ENCODE results near the gene RPL32. TPM values are rescaled to one million over a fixed set of nuclear protein-coding genes. Genes with fewer than 3 reads are reported as not detected.

The RPL32 gene
- total RNA-seq, 1 donor from 2014 or later = 1,479 TPM

GRCh38 chr3:12833222-12834161, 7.9 kb downstream of the RPL32 start:
- Histone ChIP-seq H3K27ac (ENCODE audit: low read depth, low read length) (no peak overlapping the region), H3K9me3 (ENCODE audit: insufficient read depth, low read depth, low read length) (no peaks in the 10 kb centered on the region), H3K9ac (ENCODE audit: low read length) (no peak overlapping the region), H3K79me2 (ENCODE audit: insufficient read depth, low read length) (peaks cover 36% of the 10 kb centered on the region), H2AFZ (ENCODE audit: low read depth, low read length) (no peak overlapping the region), H3K36me3 (ENCODE audit: insufficient read depth, low read length) (peaks cover 58% of the 10 kb centered on the region), H3K4me1 (ENCODE audit: insufficient read depth, low read length) (peaks cover 9% of the 10 kb centered on the region), H3K4me2 (ENCODE audit: low read length) (no peak overlapping the region), H3K27me3 (ENCODE audit: insufficient read depth, low read length) (no peaks in the 10 kb centered on the region), H3K4me3 (ENCODE audit: insufficient read depth, low read depth, low read length) (no peak overlapping the region), H4K20me1 (ENCODE audit: insufficient read depth, low read length) (peaks cover 82% of the 10 kb centered on the region)
- Mint-ChIP-seq H3K27ac (ENCODE audit: unreplicated experiment) (peak overlapping the region; percentile 48), H3K9me3 (ENCODE audit: unreplicated experiment) (no peaks in the 10 kb centered on the region), H3K4me3 (ENCODE audit: unreplicated experiment) (no peak overlapping the region), H3K27me3 (ENCODE audit: low read depth, unreplicated experiment) (no peaks in the 10 kb centered on the region), H3K4me1 (ENCODE audit: low read depth, unreplicated experiment) (peaks cover 31% of the 10 kb centered on the region), H3K36me3 (ENCODE audit: low read depth, unreplicated experiment) (peaks cover 47% of the 10 kb centered on the region)
- FAIRE-seq (no peak), DNase-seq (ENCODE audit: low read depth) (no peak)
- TF ChIP-seq EZH2 (IDR thresholded peaks at IDR 0.05; ENCODE audit: insufficient read depth, low read length) (no peak), CTCF (IDR thresholded peaks at IDR 0.05; ENCODE audit: insufficient read depth, low read depth, low read length) (no peak)

DNA sequence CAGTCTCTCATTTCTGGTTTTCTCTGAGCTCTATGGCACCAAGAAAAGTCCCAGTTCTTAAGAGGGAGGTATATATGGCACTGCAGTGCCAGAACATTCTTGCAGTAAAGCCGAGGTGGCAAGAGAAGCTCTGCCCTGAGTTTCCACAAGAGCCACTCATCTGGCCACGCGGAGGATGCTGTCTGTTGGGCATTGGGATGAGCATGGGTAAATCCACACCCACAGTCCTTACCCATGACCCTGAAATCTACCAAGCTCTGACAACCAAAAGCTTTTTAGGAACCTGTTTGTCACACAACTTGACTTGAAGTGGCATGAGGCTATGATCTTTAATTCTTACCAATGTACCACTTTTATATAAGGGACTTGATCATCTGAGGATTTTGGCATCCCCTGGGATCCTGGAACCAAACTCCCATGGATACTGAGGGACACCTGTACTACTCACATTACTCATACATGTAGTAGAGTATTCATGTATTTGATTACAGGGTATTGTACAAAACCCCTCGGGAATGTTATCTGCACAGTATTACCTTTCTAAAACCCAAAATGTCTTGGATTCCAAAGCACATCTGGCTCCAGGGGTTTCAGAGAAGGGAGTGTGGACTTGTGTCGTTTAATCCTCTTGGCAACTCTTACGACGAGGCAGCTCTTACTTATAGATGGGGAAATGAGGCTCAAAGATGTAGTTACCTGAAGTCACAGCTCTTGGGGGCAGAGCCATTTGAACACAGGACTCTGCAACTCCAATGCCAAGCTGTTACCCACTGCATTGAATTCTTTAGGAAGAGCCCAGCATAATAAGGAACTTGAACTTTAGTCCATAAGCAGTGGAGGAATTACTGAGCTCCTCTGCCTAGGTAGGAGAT, 8.8 kb downstream of the RPL32 start:
- Histone ChIP-seq H3K9ac (ENCODE audit: low read length) (no peak overlapping the region), H3K36me3 (ENCODE audit: insufficient read depth, low read length) (peaks cover 53% of the 10 kb centered on the region)
- peaks cover 42% of the 10 kb centered on the region for H3K36me3 Mint-ChIP-seq (ENCODE audit: low read depth, unreplicated experiment)

More for the DNA sequence above, 8.8 kb downstream of the RPL32 start:
- Mint-ChIP-seq H3K4me1 (ENCODE audit: low read depth, unreplicated experiment) (peaks cover 24% of the 10 kb centered on the region), H3K4me3 (ENCODE audit: unreplicated experiment) (no peak overlapping the region), H3K9me3 (ENCODE audit: unreplicated experiment) (no peaks in the 10 kb centered on the region), H3K27ac (ENCODE audit: unreplicated experiment) (no peak overlapping the region), H3K27me3 (ENCODE audit: low read depth, unreplicated experiment) (no peaks in the 10 kb centered on the region)
- Histone ChIP-seq H3K79me2 (ENCODE audit: insufficient read depth, low read length) (peaks cover 27% of the 10 kb centered on the region), H3K9me3 (ENCODE audit: insufficient read depth, low read depth, low read length) (no peaks in the 10 kb centered on the region), H4K20me1 (ENCODE audit: insufficient read depth, low read length) (peaks cover 73% of the 10 kb centered on the region), H2AFZ (ENCODE audit: low read depth, low read length) (no peak overlapping the region), H3K4me2 (ENCODE audit: low read length) (no peak overlapping the region), H3K27ac (ENCODE audit: low read depth, low read length) (no peak overlapping the region), H3K4me1 (ENCODE audit: insufficient read depth, low read length) (no peaks in the 10 kb centered on the region), H3K27me3 (ENCODE audit: insufficient read depth, low read length) (no peaks in the 10 kb centered on the region), H3K4me3 (ENCODE audit: insufficient read depth, low read depth, low read length) (no peak overlapping the region)
- TF ChIP-seq EZH2 (IDR thresholded peaks at IDR 0.05; ENCODE audit: insufficient read depth, low read length) (no peak), CTCF (IDR thresholded peaks at IDR 0.05; ENCODE audit: insufficient read depth, low read depth, low read length) (no peak)
- DNase-seq (ENCODE audit: low read depth) (no peak), FAIRE-seq (no peak)

Data from astrocyte (in vitro differentiated cells and primary cell).